HAP-1 (cell line): ENCODE data around the gene MYH10.
"Not testable (repeated sequence)": the region's sequence is repeated elsewhere in the genome, so short reads cannot be mapped to it uniquely, and the experiment has no call there.

ENCODE experiments used
- DNase-seq, 2 experiments: peaks; one replicate each; pipeline ENCODE4 v3.0.0-alpha.2; 2016 to 2020; ENCODE audit warnings: low spot score in 2 of 2
- H3K27me3 ChIP-seq: fragments of 250-450 bp; sonication (Bioruptor Pico); 2 replicates; pipeline ENCODE4 v1.5.1; 2020; ENCODE audit warnings: low read depth, mild to moderate bottlenecking, moderate library complexity
- H3K36me3 ChIP-seq: fragments of 250-450 bp; sonication (Bioruptor Pico); replicated peaks from 2 replicates; pipeline ENCODE4 v1.5.1; 2020; ENCODE audit warnings: mild to moderate bottlenecking
- H3K4me1 ChIP-seq: fragments of 250-450 bp; sonication (Bioruptor Pico); 2 replicates; pipeline ENCODE4 v1.5.1; 2020; ENCODE audit warnings: mild to moderate bottlenecking
- H3K4me3 ChIP-seq: fragments of 250-450 bp; sonication (Bioruptor Pico); 2 replicates; pipeline ENCODE4 v1.5.1; 2020; ENCODE audit warnings: mild to moderate bottlenecking, moderate library complexity
- H3K9me3 ChIP-seq: fragments of 250-450 bp; sonication (Bioruptor Pico); 2 replicates; pipeline ENCODE4 v1.5.1; 2020; ENCODE audit warnings: mild to moderate bottlenecking, moderate library complexity
- in situ Hi-C: fragments of 300-500 bp; cut with MboI; formaldehyde crosslinking; loops from 3 replicates; pipeline ENCODE4 v1.14.3; 2020; ENCODE audit warnings: low sequenced_read_pairs, inconsistent platforms, mixed read lengths

MYH10 gene

GRCh38 chr17:8660709-8661108, 30.2 kb upstream of the MYH10 start:
- H3K36me3 ChIP-seq, DNase-seq, H3K4me3 ChIP-seq, H3K4me1 ChIP-seq, in situ Hi-C loops, H3K27me3 ChIP-seq, H3K9me3 ChIP-seq: not testable (repeated sequence)

- in situ Hi-C loops, result no loop called here
- DNase-seq, result no peak
These were observed 29.4 kb upstream of the MYH10 start for GRCh38 chr17:8659758-8660410.

GRCh38 chr17:8658810-8659209, 28.3 kb upstream of the MYH10 start:
- no peak for DNase-seq
- no peak overlapping the region for H3K4me3 ChIP-seq
- no peaks in the 10 kb centered on the region for H3K4me1 ChIP-seq
- in situ Hi-C loops, result no loop called here
- no peaks in the 10 kb centered on the region for H3K9me3 ChIP-seq
- no peaks in the 10 kb centered on the region for H3K27me3 ChIP-seq
- H3K36me3 ChIP-seq, result no peaks in the 10 kb centered on the region

More at GRCh38 chr17:8659758-8660410, 29.4 kb upstream of the MYH10 start:
- Histone ChIP-seq H3K27me3 (no peaks in the 10 kb centered on the region), H3K4me3 (no peak overlapping the region), H3K9me3 (no peaks in the 10 kb centered on the region), H3K36me3 (no peaks in the 10 kb centered on the region), H3K4me1 (no peaks in the 10 kb centered on the region)

- H3K27me3 ChIP-seq, result peaks cover 2% of the 10 kb centered on the region; the same call in 1 of the 2 replicates
- no peaks in the 10 kb centered on the region for H3K4me1 ChIP-seq
- DNase-seq, result no peak
- H3K9me3 ChIP-seq, result no peaks in the 10 kb centered on the region
- in situ Hi-C loops, result no loop called here
- H3K36me3 ChIP-seq, result no peaks in the 10 kb centered on the region
- no peak overlapping the region for H3K4me3 ChIP-seq
These were observed 26.2 kb upstream of the MYH10 start for GRCh38 chr17:8656693-8657092.

GRCh38 chr17:8654822-8655221, 24.3 kb upstream of the MYH10 start:
- Histone ChIP-seq H3K36me3 (no peaks in the 10 kb centered on the region), H3K9me3 (no peaks in the 10 kb centered on the region), H3K4me1 (no peaks in the 10 kb centered on the region), H3K4me3 (no peak overlapping the region), H3K27me3 (peaks cover 2% of the 10 kb centered on the region; the same call in 1 of the 2 replicates)
- DNase-seq, result no peak
- in situ Hi-C loops, result no loop called here

GRCh38 chr17:8651013-8651412, 20.5 kb upstream of the MYH10 start:
- Histone ChIP-seq H3K27me3 (peaks cover 2% of the 10 kb centered on the region; the same call in 1 of the 2 replicates), H3K4me1 (no peaks in the 10 kb centered on the region), H3K9me3 (no peaks in the 10 kb centered on the region), H3K4me3 (no peak overlapping the region), H3K36me3 (no peaks in the 10 kb centered on the region)
- no peak for DNase-seq
- in situ Hi-C loops, result no loop called here

- Histone ChIP-seq H3K9me3 (no peaks in the 10 kb centered on the region), H3K36me3 (no peaks in the 10 kb centered on the region), H3K4me1 (no peaks in the 10 kb centered on the region), H3K4me3 (no peak overlapping the region), H3K27me3 (peaks cover 2% of the 10 kb centered on the region; the same call in 1 of the 2 replicates)
- no peak for DNase-seq
- in situ Hi-C loops, result no loop called here
These were observed 19.6 kb upstream of the MYH10 start for GRCh38 chr17:8650119-8650499.

- Histone ChIP-seq H3K27me3 (peaks cover 5% of the 10 kb centered on the region), H3K4me1 (no peaks in the 10 kb centered on the region), H3K4me3 (no peak overlapping the region), H3K36me3 (no peaks in the 10 kb centered on the region), H3K9me3 (no peaks in the 10 kb centered on the region)
- in situ Hi-C loops, result no loop called here
- DNase-seq, result no peak
These were observed 18.9 kb upstream of the MYH10 start for GRCh38 chr17:8649157-8650118.

GRCh38 chr17:8647956-8648355, 17.4 kb upstream of the MYH10 start:
- H3K9me3 ChIP-seq, result no peaks in the 10 kb centered on the region

GRCh38 chr17:8647202-8647601, 16.7 kb upstream of the MYH10 start:
- Histone ChIP-seq H3K4me3 (no peak overlapping the region), H3K27me3 (peaks cover 4% of the 10 kb centered on the region), H3K4me1 (no peaks in the 10 kb centered on the region), H3K36me3 (no peaks in the 10 kb centered on the region), H3K9me3 (no peaks in the 10 kb centered on the region)
- DNase-seq, result no peak
- in situ Hi-C loops, result no loop called here

More at GRCh38 chr17:8647956-8648355, 17.4 kb upstream of the MYH10 start:
- H3K36me3 ChIP-seq, result no peaks in the 10 kb centered on the region
- no peaks in the 10 kb centered on the region for H3K4me1 ChIP-seq
- H3K4me3 ChIP-seq, result no peak overlapping the region
- in situ Hi-C loops, result no loop called here
- DNase-seq, result no peak
- peaks cover 6% of the 10 kb centered on the region for H3K27me3 ChIP-seq

GRCh38 chr17:8644507-8644902, 14.0 kb upstream of the MYH10 start:
- in situ Hi-C loops, result no loop called here
- H3K27me3 ChIP-seq, result peaks cover 4% of the 10 kb centered on the region; the same call in 1 of the 2 replicates
- H3K9me3 ChIP-seq, result no peaks in the 10 kb centered on the region
- no peaks in the 10 kb centered on the region for H3K36me3 ChIP-seq
- H3K4me3 ChIP-seq, result no peak overlapping the region
- no peak for DNase-seq
- no peaks in the 10 kb centered on the region for H3K4me1 ChIP-seq

- in situ Hi-C loops, result no loop called here
- no peak for DNase-seq
- Histone ChIP-seq H3K4me1 (no peaks in the 10 kb centered on the region), H3K9me3 (no peaks in the 10 kb centered on the region), H3K4me3 (no peak overlapping the region), H3K36me3 (no peaks in the 10 kb centered on the region), H3K27me3 (peaks cover 4% of the 10 kb centered on the region; the same call in 1 of the 2 replicates)
These were observed 13.5 kb upstream of the MYH10 start for GRCh38 chr17:8643855-8644506.

GRCh38 chr17:8639709-8640108, 9.2 kb upstream of the MYH10 start:
- no peak for DNase-seq
- H3K9me3 ChIP-seq, result no peaks in the 10 kb centered on the region; the same call in 1 of the 2 replicates
- peaks cover 3% of the 10 kb centered on the region; the same call in 1 of the 2 replicates for H3K27me3 ChIP-seq
- in situ Hi-C loops, result no loop called here
- H3K4me3 ChIP-seq, result no peak overlapping the region
- H3K36me3 ChIP-seq, result no peaks in the 10 kb centered on the region
- H3K4me1 ChIP-seq, result no peaks in the 10 kb centered on the region
